GM18519 (cell line): ENCODE results near the gene CCDC201.
"Not testable (repeated sequence)": the region's sequence is repeated elsewhere in the genome, so short reads cannot be mapped to it uniquely, and the experiment has no call there.

Experiments
- ATAC-seq: cut with Tn5 transposase; IDR thresholded peaks from one replicate; pipeline ENCODE4 v1.9.1; 2021; ENCODE audit warnings: mild to moderate bottlenecking, moderate library complexity; ENCODE audit not compliant: unreplicated experiment, low FRiP score

CCDC201 gene

GRCh38 chr7:45827731-45828130, 45.2 kb downstream of the CCDC201 start:
- not testable (repeated sequence) for ATAC-seq

- not testable (repeated sequence) for ATAC-seq
Observed at GRCh38 chr7:45826550-45826949, 46.3 kb downstream of the CCDC201 start.

DNA sequence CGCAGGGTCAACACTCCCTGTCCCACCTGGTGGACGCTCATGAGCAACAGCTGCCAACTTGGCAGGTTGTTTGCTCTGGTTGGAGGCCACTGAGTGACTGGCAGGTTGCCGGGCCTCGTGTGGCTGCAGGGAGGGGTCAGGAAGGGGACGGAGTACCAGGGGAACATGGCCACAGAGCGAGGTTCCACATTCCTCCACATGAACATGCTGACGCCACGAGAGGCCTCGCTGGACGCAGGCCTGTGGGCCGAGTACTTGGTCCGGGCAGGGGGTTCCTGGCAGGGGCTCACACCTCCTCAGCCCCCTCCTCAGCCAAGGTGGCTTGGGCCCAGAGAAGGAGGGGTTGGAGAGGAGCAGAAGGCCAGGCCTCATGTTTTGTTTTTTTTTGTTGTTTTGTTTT, 54.1 kb downstream of the CCDC201 start:
- ATAC-seq: not testable (repeated sequence)

DNA sequence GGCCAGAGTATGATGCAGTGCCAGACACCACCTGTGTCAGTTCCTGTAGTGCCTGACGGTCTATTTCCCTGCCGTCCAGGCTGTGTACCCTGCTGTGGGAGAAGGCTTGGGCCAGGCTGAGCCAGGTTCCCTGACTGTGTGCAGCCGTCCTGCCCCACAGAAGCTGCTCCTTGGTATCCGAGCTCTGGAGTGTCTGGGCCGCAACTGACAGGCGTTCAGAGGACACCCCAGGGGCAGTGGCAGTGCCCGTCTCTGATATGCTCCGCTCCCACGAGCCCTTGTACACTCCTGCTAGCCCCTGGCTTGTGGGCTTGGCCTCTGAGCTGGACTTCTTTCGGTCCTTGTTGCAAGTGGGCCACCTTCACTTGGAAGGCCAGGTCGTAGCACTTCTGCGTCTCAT, 55.0 kb downstream of the CCDC201 start:
- ATAC-seq: not testable (repeated sequence)

- not testable (repeated sequence) for ATAC-seq
Observed at GRCh38 chr7:45817016-45817415, 55.9 kb downstream of the CCDC201 start.

- not testable (repeated sequence) for ATAC-seq
Observed at GRCh38 chr7:45814216-45815118, 58.4 kb downstream of the CCDC201 start.

DNA sequence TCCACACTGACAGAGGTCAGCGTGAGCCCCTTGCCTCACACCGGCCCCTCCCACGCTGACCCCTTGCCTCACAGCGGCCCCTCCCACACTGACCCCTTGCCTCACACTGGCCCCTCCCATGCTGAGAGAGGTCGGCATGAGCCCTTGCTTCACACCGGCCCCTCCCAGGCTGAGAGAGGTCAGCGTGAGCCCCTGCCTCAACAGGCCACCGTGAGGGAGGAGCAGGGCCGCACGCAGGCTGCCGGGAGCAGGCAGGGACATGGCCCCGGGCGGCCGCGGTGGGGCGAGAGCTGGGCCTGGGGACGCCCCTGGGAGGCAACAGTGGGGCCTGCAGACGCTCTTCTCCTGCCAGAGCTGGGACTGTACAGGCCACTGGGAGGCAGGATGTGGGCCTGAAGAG, 59.1 kb downstream of the CCDC201 start:
- ATAC-seq: not testable (repeated sequence)

GRCh38 chr7:45812946-45813345, 59.9 kb downstream of the CCDC201 start:
- ATAC-seq: no peak

DNA sequence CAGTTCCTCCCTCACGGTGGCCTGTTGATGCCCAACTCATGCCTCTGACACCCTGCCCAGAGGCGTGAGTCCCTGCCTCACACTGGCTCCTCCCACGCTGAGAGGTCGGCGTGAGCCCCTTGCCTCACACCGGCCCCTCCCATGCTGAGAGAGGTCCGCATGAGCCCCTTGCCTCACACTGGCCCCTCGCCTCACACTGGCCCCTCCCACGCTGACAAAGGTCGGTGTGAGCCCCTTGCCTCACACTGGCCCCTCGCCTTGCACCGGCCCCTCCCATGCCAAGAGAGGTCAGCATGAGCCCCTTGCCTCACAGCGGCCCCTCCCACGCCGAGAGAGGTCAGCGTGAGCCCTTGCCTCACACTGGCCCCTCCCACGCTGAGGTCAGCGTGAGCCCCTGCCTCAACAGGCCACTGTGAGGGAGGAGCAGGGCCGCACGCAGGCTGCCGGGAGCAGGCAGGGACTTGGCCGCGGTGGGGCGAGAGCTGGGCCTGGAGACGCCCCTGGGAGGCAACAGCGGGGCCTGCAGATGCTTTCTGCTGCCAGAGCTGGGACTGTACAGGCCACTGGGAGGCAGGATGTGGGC, 61.1 kb downstream of the CCDC201 start:
- ATAC-seq: not testable (repeated sequence)

DNA sequence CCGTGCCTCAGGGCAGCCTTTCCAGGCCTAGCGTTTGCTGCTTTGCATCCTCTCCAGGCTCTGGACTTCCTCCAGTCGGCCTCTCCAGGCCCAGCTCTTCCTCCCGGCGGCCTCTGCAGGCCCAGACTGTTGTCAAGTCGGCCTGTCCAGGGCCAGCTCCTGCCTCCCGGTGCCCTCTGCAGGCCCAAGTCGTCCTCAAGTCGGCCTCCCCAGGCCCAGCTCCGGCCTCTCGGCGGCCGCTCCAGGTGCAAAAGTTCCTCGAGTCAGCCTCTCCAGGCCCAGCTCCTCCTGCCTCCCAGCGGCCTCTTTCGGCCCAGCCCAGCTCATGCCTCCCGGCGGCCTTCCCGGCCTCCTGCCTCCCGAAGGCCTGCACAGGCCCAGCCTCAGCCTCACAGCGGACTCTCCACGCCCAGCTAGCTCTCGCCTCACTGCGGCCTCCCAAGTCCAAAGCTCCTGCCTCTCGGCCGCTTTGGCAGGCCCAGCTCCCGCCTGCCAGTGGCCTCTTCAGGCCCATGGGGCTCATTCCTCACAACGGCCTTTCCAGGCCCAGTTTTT, 62.4 kb downstream of the CCDC201 start:
- not testable (repeated sequence) for ATAC-seq
